K562 (cell line): ENCODE data around the gene KNL1. TPM values are rescaled to one million over a fixed set of nuclear protein-coding genes. Genes with fewer than 3 reads are reported as not detected.
A peak's percentile ranks its signal among the peaks of the same experiment; 100 is the strongest.

ENCODE experiments used
- BRD9 ChIP-seq: fragments of 450-650 bp; IDR thresholded peaks from 2 replicates; pipeline ENCODE4 v1.6.1; 2018; ENCODE audit warnings: low read depth; ENCODE audit not compliant: partially characterized antibody
- CEBPG ChIP-seq, 3 experiments: fragments of 200-800 bp in 1 of 3; sonication (Bioruptor generic) in 1 of 3; sonication (generic) in 1 of 3; formaldehyde crosslinking in 1 of 3; IDR thresholded peaks in 2 of 3; conservative IDR thresholded peaks in 1 of 3; 2 replicates each; pipeline versions ENCODE4 v1.6.1 to v1.8.0; 2016 to 2022; ENCODE audit warnings: missing compliant biosample characterization in 2 of 3, missing genetic modification characterization in 2 of 3, mild to moderate bottlenecking in 1 of 3, missing genetic modification reagents in 1 of 3
- CREBBP ChIP-seq: IDR thresholded peaks from one replicate; pipeline ENCODE4 v1.6.1; 2012; ENCODE audit warnings: low read depth, mild to moderate bottlenecking, control low read depth, inconsistent platforms, low read length
- DEAF1 ChIP-seq: fragments of 450-650 bp; formaldehyde crosslinking; IDR thresholded peaks from 2 replicates; pipeline ENCODE4 v1.4.0; 2020; ENCODE audit warnings: mild to moderate bottlenecking, moderate library complexity
- ELF2 ChIP-seq: fragments of 250-450 bp; sonication (Bioruptor Pico); IDR thresholded peaks from 2 replicates; pipeline ENCODE4 v1.5.0; 2021; ENCODE audit warnings: mild to moderate bottlenecking
- FOXJ2 ChIP-seq: fragments of 200-800 bp; sonication (Bioruptor generic); IDR thresholded peaks from 2 replicates; pipeline ENCODE4 v1.6.1; 2016; ENCODE audit warnings: missing genetic modification characterization, missing compliant biosample characterization
- HMG20A ChIP-seq: fragments of 450-650 bp; formaldehyde crosslinking; conservative IDR thresholded peaks from 2 replicates; pipeline ENCODE4 v1.4.0; 2020; ENCODE audit warnings: mild to moderate bottlenecking, mixed read lengths
- HNRNPUL1 ChIP-seq: fragments of 200-400 bp; formaldehyde crosslinking; IDR thresholded peaks from 2 replicates; pipeline ENCODE4 v1.6.1; 2017; ENCODE audit warnings: low read length
- KLF6 ChIP-seq: fragments of 250-450 bp; sonication (Bioruptor Pico); IDR thresholded peaks from 2 replicates; pipeline ENCODE4 v1.4.0; 2020; ENCODE audit warnings: mild to moderate bottlenecking, moderate library complexity, borderline replicate concordance
- L3MBTL2 ChIP-seq: fragments of 450-650 bp; IDR thresholded peaks from 2 replicates; pipeline ENCODE4 v1.6.1; 2016; ENCODE audit warnings: mild to moderate bottlenecking, moderate library complexity
- MIER1 ChIP-seq: fragments of 450-650 bp; IDR thresholded peaks from 2 replicates; pipeline ENCODE4 v1.6.1; 2016; ENCODE audit warnings: antibody characterized with exemption, mild to moderate bottlenecking, low read depth
- NFE2 ChIP-seq: IDR thresholded peaks from 2 replicates; pipeline ENCODE4 v1.6.1; 2014; ENCODE audit warnings: antibody characterized with exemption, low read depth
- SMARCA4 ChIP-seq: fragments of 450-650 bp; IDR thresholded peaks from 2 replicates; pipeline ENCODE4 v1.6.1; 2016
- TAF1 ChIP-seq: IDR thresholded peaks from 2 replicates; pipeline ENCODE4 v1.6.1; 2011; ENCODE audit warnings: mild to moderate bottlenecking, low read length, moderate library complexity; ENCODE audit not compliant: insufficient read depth, control insufficient read depth, severe bottlenecking; ENCODE audit errors: extremely low read depth
- TFAM ChIP-seq: fragments of 250-450 bp; sonication (Bioruptor Pico); conservative IDR thresholded peaks from 2 replicates; pipeline ENCODE4 v1.5.0; 2021; ENCODE audit warnings: mild to moderate bottlenecking, moderate library complexity
- TGIF2 ChIP-seq: sonication (generic); formaldehyde crosslinking; IDR thresholded peaks from 2 replicates; pipeline ENCODE4 v1.8.1; 2022; ENCODE audit warnings: mild to moderate bottlenecking, missing genetic modification reagents, moderate library complexity
- ZNF354B ChIP-seq: fragments of 250-450 bp; sonication (Bioruptor Pico); IDR thresholded peaks from 2 replicates; pipeline ENCODE4 v1.4.0; 2020
- polyA plus RNA-seq, 8 experiments: library from polyadenylated mRNA; depleted of rRNA in 4 of 8; stranded (reverse) in 5 of 8; unstranded in 3 of 8; fragments of >200 nt; fragmentation: Nextera tagmentation in 2 of 8; fragmentation: Illumina TruSeq in 1 of 8; extraction: Ambion mirVana in 2 of 8; extraction: Trizol in 1 of 8; gene quantifications; 2 replicates each; pipeline versions ENCODE4 v1.2.1 to v1.2.3, GENCODE V29; 2011 to 2014; ENCODE audit warnings: inconsistent platforms in 1 of 8, missing spikeins in 1 of 8
- total RNA-seq, 7 experiments: library from RNA; depleted of rRNA in 6 of 7; stranded (reverse); fragments of >200 nt in 6 of 7; fragmentation: Illumina TruSeq in 2 of 7; extraction: Trizol in 2 of 7; gene quantifications; 2 replicates each; pipeline versions ENCODE4 v1.2.1 to v1.2.3, GENCODE V29; 2011 to 2021; ENCODE audit warnings: low replicate concordance in 1 of 7
- TF ChIP-seq, protein P1 (sequence below): fragments of 450-650 bp; IDR thresholded peaks from 2 replicates; pipeline ENCODE4 v1.6.1; 2016
- TF ChIP-seq, protein P2 (sequence below), 2 experiments: fragments of 450-650 bp; conservative IDR thresholded peaks; 2 replicates each; pipeline ENCODE4 v1.6.1; 2017; ENCODE audit warnings: mild to moderate bottlenecking in 2 of 2, moderate library complexity in 2 of 2
- TF ChIP-seq, protein P3 (sequence below): sonication (generic); formaldehyde crosslinking; IDR thresholded peaks from 2 replicates; pipeline ENCODE4 v1.8.1; 2022; ENCODE audit warnings: missing genetic modification reagents

KNL1 gene
- total and polyA plus RNA-seq, 9 of the 15 experiments (the other 6 are each of a cell fraction or from before 2014, with no cell fraction given), result 14.5 to 65.4 (median 34.6) TPM

DNA sequence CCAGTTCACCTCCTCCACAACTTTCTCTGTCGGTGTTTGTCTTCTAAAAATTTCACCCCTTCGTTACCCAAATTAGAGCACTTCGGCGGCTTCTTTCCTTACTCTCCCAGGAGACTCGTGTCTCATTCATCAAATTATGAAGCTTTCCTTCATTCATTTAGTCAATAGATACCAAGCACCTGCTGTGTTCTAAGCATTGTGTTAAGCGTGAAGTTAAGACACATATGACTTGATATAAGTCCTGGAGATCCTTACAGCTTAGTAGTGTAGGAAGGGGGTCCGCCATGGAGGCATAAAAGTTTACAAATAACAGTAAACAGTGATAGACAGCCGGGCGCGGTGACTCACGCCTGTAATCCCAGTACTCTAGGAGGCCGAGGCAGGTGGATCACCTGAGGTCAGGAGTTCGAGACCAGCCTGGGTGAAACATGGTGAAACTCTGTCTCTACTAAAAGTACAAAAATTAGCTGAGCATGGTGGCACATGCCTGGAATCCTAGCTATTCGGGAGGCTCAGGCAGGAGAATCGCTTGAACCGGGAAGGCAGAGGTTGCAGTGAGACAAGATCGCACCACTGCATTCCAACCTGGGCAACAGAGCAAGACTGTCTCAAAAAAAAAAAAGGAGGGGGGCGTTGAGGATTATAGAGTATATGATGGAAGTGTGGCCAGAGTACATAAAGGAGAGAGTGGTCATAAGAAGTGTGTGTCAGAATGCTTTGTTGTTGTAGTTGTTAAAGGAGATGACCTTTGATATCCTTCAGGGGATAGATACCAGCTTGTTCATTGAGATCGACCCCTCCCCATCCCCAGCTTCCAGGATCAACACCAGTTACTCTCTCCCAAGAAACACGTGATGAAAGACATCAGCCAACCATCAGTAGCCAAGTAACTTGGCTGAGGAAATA, 28.5 kb upstream of the KNL1 start (continued):
- no peak for TF ChIP-seq HNRNPUL1
- no peak for TF ChIP-seq TFAM (CRISPR knock-in tag)
- no peak for TF ChIP-seq BRD9
- no peak for TF ChIP-seq TAF1
- TF ChIP-seq, protein P1, sequence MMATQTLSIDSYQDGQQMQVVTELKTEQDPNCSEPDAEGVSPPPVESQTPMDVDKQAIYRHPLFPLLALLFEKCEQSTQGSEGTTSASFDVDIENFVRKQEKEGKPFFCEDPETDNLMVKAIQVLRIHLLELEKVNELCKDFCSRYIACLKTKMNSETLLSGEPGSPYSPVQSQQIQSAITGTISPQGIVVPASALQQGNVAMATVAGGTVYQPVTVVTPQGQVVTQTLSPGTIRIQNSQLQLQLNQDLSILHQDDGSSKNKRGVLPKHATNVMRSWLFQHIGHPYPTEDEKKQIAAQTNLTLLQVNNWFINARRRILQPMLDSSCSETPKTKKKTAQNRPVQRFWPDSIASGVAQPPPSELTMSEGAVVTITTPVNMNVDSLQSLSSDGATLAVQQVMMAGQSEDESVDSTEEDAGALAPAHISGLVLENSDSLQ, result peak; percentile 81
- TF ChIP-seq L3MBTL2, result no peak
- TF ChIP-seq KLF6 (CRISPR knock-in tag), result no peak
- no peak for TF ChIP-seq CEBPG (CRISPR knock-in tag; IDR thresholded peaks at IDR 0.05)
- no peak for TF ChIP-seq CEBPG (tag; conservative IDR thresholded peaks at IDR 0.05 in 1 of 2, IDR thresholded peaks at IDR 0.05 in 1 of 2)
- TF ChIP-seq CREBBP, result no peak
- TF ChIP-seq TGIF2 (CRISPR knock-in tag), result no peak
- TF ChIP-seq, protein P2, sequence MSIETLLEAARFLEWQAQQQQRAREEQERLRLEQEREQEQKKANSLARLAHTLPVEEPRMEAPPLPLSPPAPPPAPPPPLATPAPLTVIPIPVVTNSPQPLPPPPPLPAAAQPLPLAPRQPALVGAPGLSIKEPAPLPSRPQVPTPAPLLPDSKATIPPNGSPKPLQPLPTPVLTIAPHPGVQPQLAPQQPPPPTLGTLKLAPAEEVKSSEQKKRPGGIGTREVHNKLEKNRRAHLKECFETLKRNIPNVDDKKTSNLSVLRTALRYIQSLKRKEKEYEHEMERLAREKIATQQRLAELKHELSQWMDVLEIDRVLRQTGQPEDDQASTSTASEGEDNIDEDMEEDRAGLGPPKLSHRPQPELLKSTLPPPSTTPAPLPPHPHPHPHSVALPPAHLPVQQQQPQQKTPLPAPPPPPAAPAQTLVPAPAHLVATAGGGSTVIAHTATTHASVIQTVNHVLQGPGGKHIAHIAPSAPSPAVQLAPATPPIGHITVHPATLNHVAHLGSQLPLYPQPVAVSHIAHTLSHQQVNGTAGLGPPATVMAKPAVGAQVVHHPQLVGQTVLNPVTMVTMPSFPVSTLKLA (conservative IDR thresholded peaks at IDR 0.05), result peak in 1 of 2 experiments; percentile 15; a peak in 2 of 4 replicates
- TF ChIP-seq SMARCA4, result no peak
- TF ChIP-seq FOXJ2 (tag), result 0 out of 2 replicates have a peak, but pooled peaks have one; percentile 0
- TF ChIP-seq ZNF354B, result no peak
- TF ChIP-seq ELF2, result no peak
- TF ChIP-seq, protein P3, sequence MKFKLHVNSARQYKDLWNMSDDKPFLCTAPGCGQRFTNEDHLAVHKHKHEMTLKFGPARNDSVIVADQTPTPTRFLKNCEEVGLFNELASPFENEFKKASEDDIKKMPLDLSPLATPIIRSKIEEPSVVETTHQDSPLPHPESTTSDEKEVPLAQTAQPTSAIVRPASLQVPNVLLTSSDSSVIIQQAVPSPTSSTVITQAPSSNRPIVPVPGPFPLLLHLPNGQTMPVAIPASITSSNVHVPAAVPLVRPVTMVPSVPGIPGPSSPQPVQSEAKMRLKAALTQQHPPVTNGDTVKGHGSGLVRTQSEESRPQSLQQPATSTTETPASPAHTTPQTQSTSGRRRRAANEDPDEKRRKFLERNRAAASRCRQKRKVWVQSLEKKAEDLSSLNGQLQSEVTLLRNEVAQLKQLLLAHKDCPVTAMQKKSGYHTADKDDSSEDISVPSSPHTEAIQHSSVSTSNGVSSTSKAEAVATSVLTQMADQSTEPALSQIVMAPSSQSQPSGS (CRISPR knock-in tag), result no peak
- TF ChIP-seq NFE2, result no peak
- no peak for TF ChIP-seq DEAF1 (CRISPR knock-in tag)
- TF ChIP-seq HMG20A (CRISPR knock-in tag), result no peak
- TF ChIP-seq MIER1, result no peak
